Colonic mucosa (tissue), 4 donors: Measurements from ENCODE around the gene LYRM2. TPM values are rescaled to one million over a fixed set of nuclear protein-coding genes. Genes with fewer than 3 reads are reported as not detected.
"Not testable (repeated sequence)": the region's sequence is repeated elsewhere in the genome, so short reads cannot be mapped to it uniquely, and the experiment has no call there.

Experiments
- DNase-seq: peaks from one replicate; pipeline ENCODE4 v3.0.0-alpha.2; 2020
- H3K27ac ChIP-seq: fragments of 200-600 bp; one replicate; pipeline ENCODE4 v1.8.0; 2021
- H3K27me3 ChIP-seq: fragments of 200-600 bp; one replicate; pipeline ENCODE4 v1.8.0; 2021
- H3K36me3 ChIP-seq: fragments of 200-600 bp; one replicate; pipeline ENCODE4 v1.8.0; 2021
- H3K4me1 ChIP-seq: fragments of 200-600 bp; one replicate; pipeline ENCODE4 v1.8.0; 2021; ENCODE audit warnings: mild to moderate bottlenecking
- H3K4me3 ChIP-seq: fragments of 200-600 bp; one replicate; pipeline ENCODE4 v1.8.0; 2021
- H3K9ac ChIP-seq, 2 donors: one replicate each; pipeline ENCODE4 v1.7.0; 2013; ENCODE audit warnings: control low read depth in 2 of 2, low read depth in 2 of 2, low read length in 2 of 2
- H3K9me3 ChIP-seq: fragments of 200-600 bp; one replicate; pipeline ENCODE4 v1.8.0; 2021
- intact Hi-C: fragments of 100-400 bp; cut with DNase I; formaldehyde crosslinking; loops from one replicate; pipeline ENCODE4 v1.14.1; 2022
- total RNA-seq, 2 donors: library from RNA; stranded (reverse); fragmentation: NEBNext Ultra II Directional in 1 of 2; extraction: Animal tissue kit (Norgen Biotek cat#: 25700) in 1 of 2; gene quantifications; one replicate each; pipeline ENCODE4 v1.2.1, GENCODE V29; 2021
- TF ChIP-seq, protein P1 (sequence below): fragments of 200-600 bp; IDR thresholded peaks from one replicate; pipeline ENCODE4 v1.8.0; 2022; ENCODE audit warnings: antibody characterized with exemption, mild to moderate bottlenecking
- donor health status: healthy.
- donor health status: DM: no; HTN: no; CAD: no.
- donor health status: DM: no; HTN: no; CAD: no.

LYRM2 gene
- total RNA-seq, 2 donors from 2014 or later: 28.7 to 43.5 TPM

DNA sequence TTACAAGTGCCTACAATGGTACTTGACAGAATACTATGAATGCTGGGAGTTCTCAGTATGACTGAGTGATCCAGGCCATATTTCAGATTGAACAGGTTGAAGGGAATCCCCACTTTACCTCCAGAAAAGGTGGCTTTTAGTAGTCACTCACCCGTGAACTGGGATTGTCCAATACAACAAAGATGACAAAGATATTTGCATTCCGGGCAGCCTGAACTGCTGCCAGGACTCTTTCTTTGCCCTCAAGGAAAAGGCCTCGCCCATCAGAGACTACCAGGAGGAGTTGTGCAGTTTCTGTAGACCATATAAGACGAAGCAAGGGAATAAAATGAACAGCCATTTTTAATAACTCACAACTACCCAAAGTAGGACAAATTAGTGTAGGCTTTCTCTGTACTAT lies 6.3 kb upstream of the LYRM2 start:
- H3K4me3 ChIP-seq: no peak overlapping the region
- H3K27me3 ChIP-seq: no peaks in the 10 kb centered on the region
- intact Hi-C loops: no loop called here
- no peak overlapping the region for H3K9ac ChIP-seq
- no peaks in the 10 kb centered on the region for H3K9me3 ChIP-seq
- H3K36me3 ChIP-seq: no peaks in the 10 kb centered on the region
- H3K4me1 ChIP-seq: no peaks in the 10 kb centered on the region
- TF ChIP-seq, protein P1, sequence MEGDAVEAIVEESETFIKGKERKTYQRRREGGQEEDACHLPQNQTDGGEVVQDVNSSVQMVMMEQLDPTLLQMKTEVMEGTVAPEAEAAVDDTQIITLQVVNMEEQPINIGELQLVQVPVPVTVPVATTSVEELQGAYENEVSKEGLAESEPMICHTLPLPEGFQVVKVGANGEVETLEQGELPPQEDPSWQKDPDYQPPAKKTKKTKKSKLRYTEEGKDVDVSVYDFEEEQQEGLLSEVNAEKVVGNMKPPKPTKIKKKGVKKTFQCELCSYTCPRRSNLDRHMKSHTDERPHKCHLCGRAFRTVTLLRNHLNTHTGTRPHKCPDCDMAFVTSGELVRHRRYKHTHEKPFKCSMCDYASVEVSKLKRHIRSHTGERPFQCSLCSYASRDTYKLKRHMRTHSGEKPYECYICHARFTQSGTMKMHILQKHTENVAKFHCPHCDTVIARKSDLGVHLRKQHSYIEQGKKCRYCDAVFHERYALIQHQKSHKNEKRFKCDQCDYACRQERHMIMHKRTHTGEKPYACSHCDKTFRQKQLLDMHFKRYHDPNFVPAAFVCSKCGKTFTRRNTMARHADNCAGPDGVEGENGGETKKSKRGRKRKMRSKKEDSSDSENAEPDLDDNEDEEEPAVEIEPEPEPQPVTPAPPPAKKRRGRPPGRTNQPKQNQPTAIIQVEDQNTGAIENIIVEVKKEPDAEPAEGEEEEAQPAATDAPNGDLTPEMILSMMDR: no peak
- DNase-seq: no peak
- H3K27ac ChIP-seq: no peak overlapping the region

DNA sequence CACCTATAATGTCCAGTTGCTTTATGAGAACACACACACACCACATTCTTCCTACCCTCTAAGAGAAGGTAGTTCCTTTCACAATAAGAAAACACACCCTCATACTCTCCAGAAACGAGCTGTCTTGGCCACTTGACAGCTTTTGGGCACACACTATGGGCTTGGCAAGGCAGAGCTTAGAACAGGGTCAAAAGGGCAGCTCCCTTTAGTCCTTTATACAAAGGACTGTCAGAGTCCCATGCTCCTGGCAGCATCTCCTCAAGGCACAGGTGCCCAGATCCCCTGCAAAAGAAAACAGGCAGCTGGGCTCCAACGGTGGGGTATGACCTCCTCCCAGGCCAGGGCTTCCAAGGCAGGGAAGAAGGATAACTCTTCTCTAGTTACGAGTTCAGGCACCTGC lies 4.9 kb upstream of the LYRM2 start:
- TF ChIP-seq, protein P1: no peak
- no peaks in the 10 kb centered on the region for H3K27me3 ChIP-seq
- peaks cover 5% of the 10 kb centered on the region for H3K4me1 ChIP-seq
- H3K9ac ChIP-seq: no peak overlapping the region
- no peak for DNase-seq
- H3K4me3 ChIP-seq: no peak overlapping the region
- no peaks in the 10 kb centered on the region for H3K9me3 ChIP-seq
- H3K27ac ChIP-seq: no peak overlapping the region
- H3K36me3 ChIP-seq: no peaks in the 10 kb centered on the region
- intact Hi-C loops: no loop called here

DNA sequence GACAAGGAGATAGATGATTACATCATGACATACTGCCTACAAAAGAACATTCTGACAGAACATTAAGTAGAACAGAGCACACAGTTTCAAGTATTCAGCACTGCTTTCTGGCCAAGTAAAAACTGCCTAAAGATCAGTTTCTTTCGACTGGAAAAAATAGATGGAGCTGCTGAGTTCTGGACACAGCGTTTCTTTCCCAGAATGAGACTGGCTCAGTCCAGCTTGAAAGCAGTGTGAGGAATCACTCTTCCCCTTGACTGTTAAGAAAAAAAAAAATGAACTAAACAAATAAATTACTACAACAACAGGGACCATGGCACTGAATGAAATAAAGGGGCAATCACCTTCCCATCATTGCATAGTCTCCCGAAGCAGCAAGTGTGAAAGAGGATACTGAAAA lies 4.4 kb upstream of the LYRM2 start:
- H3K9me3 ChIP-seq: no peaks in the 10 kb centered on the region
- H3K27me3 ChIP-seq: no peaks in the 10 kb centered on the region
- no peak overlapping the region for H3K4me3 ChIP-seq
- no peak overlapping the region for H3K9ac ChIP-seq
- H3K36me3 ChIP-seq: no peaks in the 10 kb centered on the region
- TF ChIP-seq, protein P1: no peak
- peaks cover 5% of the 10 kb centered on the region for H3K4me1 ChIP-seq
- H3K27ac ChIP-seq: no peak overlapping the region
- no peak for DNase-seq
- intact Hi-C loops: no loop called here

DNA sequence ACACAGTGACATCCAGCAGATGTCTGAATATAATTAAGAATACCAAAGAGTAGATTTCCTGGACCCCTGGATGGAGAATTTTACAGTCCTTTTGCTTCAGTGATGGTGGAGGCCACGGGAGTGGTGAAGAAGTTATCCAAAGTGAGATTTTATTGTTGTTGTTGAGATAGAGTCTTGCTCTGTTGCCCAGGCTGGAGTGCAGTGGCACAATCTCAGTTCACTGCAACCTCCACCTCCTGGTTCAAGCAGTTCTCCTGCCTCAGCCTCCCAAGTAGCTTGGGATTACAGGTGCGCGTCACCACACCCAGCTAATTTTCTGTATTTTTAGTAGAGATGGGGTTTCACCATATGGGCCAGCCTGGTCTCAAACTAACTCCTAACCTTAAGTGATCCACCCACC lies 3.0 kb upstream of the LYRM2 start:
- intact Hi-C loops, H3K36me3 ChIP-seq, H3K9me3 ChIP-seq, H3K9ac ChIP-seq, H3K4me3 ChIP-seq, H3K4me1 ChIP-seq, H3K27me3 ChIP-seq, H3K27ac ChIP-seq, DNase-seq: not testable (repeated sequence)

DNA sequence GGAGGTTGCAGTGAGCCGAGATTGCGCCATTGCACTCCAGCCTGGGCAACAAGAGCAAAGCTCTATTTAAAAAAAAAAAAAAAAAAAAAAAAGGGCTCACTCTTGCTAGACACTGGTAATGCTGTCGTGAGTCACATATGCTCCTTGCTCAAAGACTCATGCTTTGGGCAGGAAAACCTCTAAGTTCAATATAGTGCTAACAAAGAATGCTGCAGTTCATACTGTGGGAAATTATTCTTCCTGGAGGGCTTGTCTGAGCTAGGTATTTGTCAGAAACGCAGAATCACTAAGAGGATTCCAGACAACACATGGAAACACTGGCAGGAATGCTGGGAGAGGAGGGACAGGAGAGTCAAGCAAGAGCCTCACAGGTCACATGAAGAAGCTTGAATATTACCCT lies 2.3 kb upstream of the LYRM2 start:
- Histone ChIP-seq H3K4me3 (no peak overlapping the region), H3K9me3 (no peaks in the 10 kb centered on the region), H3K4me1 (peaks cover 8% of the 10 kb centered on the region), H3K36me3 (no peaks in the 10 kb centered on the region), H3K9ac (no peak overlapping the region), H3K27me3 (no peaks in the 10 kb centered on the region), H3K27ac (no peak overlapping the region)
- no peak for DNase-seq
- TF ChIP-seq, protein P1: no peak
- intact Hi-C loops: no loop called here

DNA sequence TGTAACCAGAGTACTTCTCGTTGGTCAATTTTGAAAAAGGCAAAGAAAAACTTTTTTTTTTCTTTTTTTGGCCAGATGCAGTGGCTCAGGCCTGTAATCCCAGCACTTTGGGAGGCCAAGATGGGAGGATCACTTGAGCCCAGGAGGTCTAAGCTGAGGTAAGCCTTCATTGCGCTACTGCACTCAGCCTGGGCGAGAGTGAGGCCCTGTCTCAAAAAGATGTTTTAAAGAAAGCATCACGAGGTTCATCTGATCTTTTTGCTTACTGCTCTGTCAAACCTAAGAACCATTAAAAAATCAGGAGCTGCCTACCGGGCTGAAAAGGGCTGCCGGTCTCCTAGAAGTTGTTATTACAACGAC lies 607 bp downstream of the LYRM2 start:
- H3K4me1 ChIP-seq: peaks cover 8% of the 10 kb centered on the region
- TF ChIP-seq, protein P1: no peak
- peak overlapping the region; percentile 50 for H3K4me3 ChIP-seq
- H3K27me3 ChIP-seq: no peaks in the 10 kb centered on the region
- H3K36me3 ChIP-seq: no peaks in the 10 kb centered on the region
- DNase-seq: peak; percentile 20
- H3K9me3 ChIP-seq: no peaks in the 10 kb centered on the region
- intact Hi-C loops: no loop called here
- peak overlapping the region; percentile 90 for H3K27ac ChIP-seq
- peak overlapping the region; percentile 66 to 84 for H3K9ac ChIP-seq

DNA sequence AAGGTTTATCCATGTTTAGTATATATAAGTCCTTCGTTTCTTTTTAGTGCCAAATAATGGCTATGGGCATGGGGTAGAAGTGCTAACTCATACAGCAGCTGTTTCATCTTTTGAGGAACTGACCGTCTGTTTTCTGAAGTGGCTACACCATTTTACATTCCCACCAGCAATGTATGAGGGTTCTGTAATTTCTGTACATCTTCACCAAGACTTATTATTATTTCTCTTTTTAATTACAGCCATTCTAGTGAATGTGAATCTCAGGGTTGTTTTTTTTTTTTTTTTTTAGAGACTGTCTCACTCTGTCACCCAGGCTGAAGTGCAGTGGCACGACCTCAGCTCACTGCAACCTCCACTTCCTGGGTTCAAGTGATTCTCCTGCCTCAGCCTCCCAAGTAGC lies 2.1 kb downstream of the LYRM2 start:
- H3K36me3 ChIP-seq, H3K9ac ChIP-seq, H3K4me3 ChIP-seq, H3K9me3 ChIP-seq, H3K27me3 ChIP-seq, H3K4me1 ChIP-seq, H3K27ac ChIP-seq, intact Hi-C loops, DNase-seq: not testable (repeated sequence)
